Measurements from ENCODE around the gene PDE6B.

Gene PDE6B

DNA sequence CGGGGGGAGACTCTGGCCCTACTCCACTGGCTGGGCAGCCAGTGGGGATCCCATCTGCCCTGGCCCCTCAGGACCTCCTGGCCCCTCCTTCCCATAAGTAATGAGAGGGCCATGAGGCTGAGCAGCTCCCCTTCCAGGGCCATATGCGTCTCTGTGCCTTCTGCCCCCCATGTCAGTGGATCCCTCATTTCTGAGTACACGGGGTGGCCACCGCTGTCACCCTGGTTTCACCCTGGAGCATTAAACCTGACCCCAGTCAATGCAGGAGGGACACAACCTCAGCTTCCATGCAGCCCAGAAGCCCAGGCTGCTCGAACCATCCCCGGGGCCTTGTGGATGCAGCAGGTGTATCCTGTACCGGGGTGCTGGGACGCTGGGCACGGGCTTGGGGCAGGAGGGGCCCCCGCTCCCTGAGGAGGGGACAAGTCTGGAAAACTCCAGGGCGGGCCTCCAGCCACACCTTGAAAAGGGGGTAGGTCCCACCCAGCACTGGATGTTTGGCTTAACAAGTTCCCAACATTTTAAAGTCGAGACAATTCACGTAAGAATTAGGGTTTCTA, 24.5 kb downstream of the PDE6B start:
- TF ChIP-seq CTCF (IDR thresholded peaks at IDR 0.05; ENCODE audit: extremely low read depth, missing control alignments), result no peak
- DNase-seq (ENCODE audit: low spot score), result no peak

- TF ChIP-seq CTCF (IDR thresholded peaks at IDR 0.05; ENCODE audit: extremely low read depth, missing control alignments), result no peak
Measured at GRCh38 chr4:650461-650860, 25.1 kb downstream of the PDE6B start.

GRCh38 chr4:650951-651883, 25.8 kb downstream of the PDE6B start:
- TF ChIP-seq CTCF (IDR thresholded peaks at IDR 0.05; ENCODE audit: extremely low read depth, missing control alignments), result no peak
- no peak for DNase-seq (ENCODE audit: low spot score)

More at GRCh38 chr4:650461-650860, 25.1 kb downstream of the PDE6B start:
- no peak for DNase-seq (ENCODE audit: low spot score)

DNA sequence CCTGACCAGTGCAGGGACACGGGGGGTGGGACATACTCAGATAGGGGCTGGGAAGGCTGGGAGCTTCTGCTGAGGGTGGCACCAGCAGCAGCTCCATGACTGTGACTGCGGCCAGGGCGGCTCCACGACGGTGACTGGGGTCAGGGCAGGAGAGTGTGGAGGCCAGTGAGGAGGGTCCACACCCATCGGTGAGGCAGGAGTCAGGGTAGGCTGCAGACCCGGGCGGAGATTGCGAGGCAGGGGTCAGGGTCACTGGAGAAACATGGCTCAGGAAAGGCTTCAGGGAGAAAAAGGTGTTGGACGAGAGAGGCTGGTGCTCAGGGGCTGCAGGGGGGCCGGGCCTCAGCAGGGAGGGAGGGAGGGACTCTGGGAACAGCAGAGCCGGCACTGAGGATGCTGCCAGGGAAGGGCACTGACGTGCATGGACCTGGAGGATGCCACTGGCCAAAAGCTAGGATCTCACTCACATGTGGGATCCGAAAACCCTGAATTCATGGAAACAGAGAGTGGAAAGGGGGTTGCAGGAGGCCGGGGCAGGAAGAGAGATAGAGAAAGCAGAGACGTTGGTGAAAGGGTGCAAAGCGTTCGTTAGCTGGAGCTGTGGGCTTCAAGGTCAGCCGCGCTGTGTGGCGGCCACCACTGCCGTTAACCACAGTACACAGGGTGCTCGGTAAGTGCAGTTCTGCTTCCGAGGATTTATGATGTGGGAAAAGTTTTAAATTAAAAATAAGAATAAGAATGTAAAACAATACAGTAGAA, 26.7 kb downstream of the PDE6B start:
- DNase-seq (ENCODE audit: low spot score), result no peak
- no peak for TF ChIP-seq CTCF (IDR thresholded peaks at IDR 0.05; ENCODE audit: extremely low read depth, missing control alignments)

GRCh38 chr4:653080-653821, 27.9 kb downstream of the PDE6B start:
- TF ChIP-seq CTCF (IDR thresholded peaks at IDR 0.05; ENCODE audit: extremely low read depth, missing control alignments), result no peak
- no peak for DNase-seq (ENCODE audit: low spot score)

DNA sequence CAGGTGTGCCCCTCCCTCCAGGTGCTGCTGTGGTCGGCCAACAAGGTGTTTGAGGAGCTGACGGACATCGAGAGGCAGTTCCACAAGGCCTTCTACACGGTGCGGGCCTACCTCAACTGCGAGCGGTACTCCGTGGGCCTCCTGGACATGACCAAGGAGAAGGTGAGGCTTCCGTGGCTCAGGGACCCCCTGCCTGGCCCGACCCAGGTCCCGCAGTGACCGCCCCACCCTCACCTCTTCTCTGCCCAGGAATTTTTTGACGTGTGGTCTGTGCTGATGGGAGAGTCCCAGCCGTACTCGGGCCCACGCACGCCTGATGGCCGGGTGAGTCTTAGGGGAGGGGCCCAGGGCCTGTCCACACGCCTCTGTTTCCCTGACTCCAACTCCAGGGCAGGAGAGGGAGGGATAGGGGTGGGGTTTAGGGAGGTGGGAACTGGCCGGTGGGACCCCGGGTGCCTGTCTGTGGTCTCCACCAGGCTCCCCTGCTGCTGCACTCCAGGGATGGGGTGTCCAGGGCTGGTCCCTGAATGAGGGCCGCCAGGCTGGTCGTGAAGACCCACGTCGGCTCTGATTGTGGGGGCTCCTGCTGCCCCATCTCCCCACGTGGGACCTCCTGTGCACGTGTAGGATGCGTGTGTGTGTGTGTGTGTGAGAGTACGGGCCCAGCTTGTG, 28.6 kb downstream of the PDE6B start:
- TF ChIP-seq CTCF (IDR thresholded peaks at IDR 0.05; ENCODE audit: extremely low read depth, missing control alignments), result no peak
- DNase-seq (ENCODE audit: low spot score), result no peak

All from GM20000 (cell line).